ENCODE data around the gene SMIM17.

SMIM17 gene

GRCh38 chr19:56642711-56643459 lies at the start of gene SMIM17:
SMIM17 (plus strand) TSS chr19:56643159; CDS start chr19:56645668, 2,509 bp downstream.
- no peak for TF ChIP-seq CTCF (IDR thresholded peaks at IDR 0.05; ENCODE audit: control insufficient read depth, extremely low read depth, insufficient read depth)
- DNase-seq (ENCODE audit: low read depth), result no peak
- H3K4me3 ChIP-seq (ENCODE audit: low read depth, low read length), result no peak within 1 kb of the TSS

GRCh38 chr19:56594446-56594782 lies 48.5 kb upstream of the SMIM17 start:
- TF ChIP-seq CTCF (IDR thresholded peaks at IDR 0.05; ENCODE audit: control insufficient read depth, extremely low read depth, insufficient read depth), result no peak
- no peak for DNase-seq (ENCODE audit: low read depth)
- no peak overlapping the region; the same call in 1 of the 2 replicates for H3K4me3 ChIP-seq (ENCODE audit: low read depth, low read length)

GRCh38 chr19:56594783-56595547 lies 48.0 kb upstream of the SMIM17 start, which contains the start of gene ZNF71:
ZNF71 (plus strand) TSS chr19:56595302; CDS start chr19:56601559, 6,257 bp downstream.
- peak; percentile 44 for DNase-seq (ENCODE audit: low read depth)
- no peak for TF ChIP-seq CTCF (IDR thresholded peaks at IDR 0.05; ENCODE audit: control insufficient read depth, extremely low read depth, insufficient read depth)
- H3K4me3 ChIP-seq (ENCODE audit: low read depth, low read length), result peak within 1 kb of the TSS; percentile 85

- no peak for TF ChIP-seq CTCF (IDR thresholded peaks at IDR 0.05; ENCODE audit: control insufficient read depth, extremely low read depth, insufficient read depth)
- DNase-seq (ENCODE audit: low read depth), result no peak
- H3K4me3 ChIP-seq (ENCODE audit: low read depth, low read length), result peak overlapping the region; percentile 85
These were observed 47.4 kb upstream of the SMIM17 start for GRCh38 chr19:56595548-56595899.

- H3K4me3 ChIP-seq (ENCODE audit: low read depth, low read length), result no peak overlapping the region
- TF ChIP-seq CTCF (IDR thresholded peaks at IDR 0.05; ENCODE audit: control insufficient read depth, extremely low read depth, insufficient read depth), result no peak
- no peak for DNase-seq (ENCODE audit: low read depth)
These were observed 46.3 kb upstream of the SMIM17 start for GRCh38 chr19:56596676-56597075.

- H3K4me3 ChIP-seq (ENCODE audit: low read depth, low read length), result no peak overlapping the region
- no peak for TF ChIP-seq CTCF (IDR thresholded peaks at IDR 0.05; ENCODE audit: control insufficient read depth, extremely low read depth, insufficient read depth)
- no peak for DNase-seq (ENCODE audit: low read depth)
These were observed 45.3 kb upstream of the SMIM17 start for GRCh38 chr19:56597696-56598095.

Measured in LNCaP clone FGC (cell line).